Erythroblast (primary cell): Measurements from ENCODE around the gene GLRX3.

Experiments used
- DNase-seq, 2 experiments: peaks; one replicate each; lab custom pipeline; 2025; lab: John Stamatoyannopoulos, UW
- GATA1 ChIP-seq: IDR thresholded peaks from 2 replicates; pipeline ENCODE4 v1.6.1; 2011; ENCODE audit warnings: low read depth, mild to moderate bottlenecking, control low read depth, low read length, moderate library complexity
- POLR2A ChIP-seq: IDR thresholded peaks from 2 replicates; pipeline ENCODE4 v1.6.1; 2011; ENCODE audit warnings: mild to moderate bottlenecking, low read length

Gene GLRX3

GRCh38 chr10:130188195-130189175 lies 52.3 kb downstream of the GLRX3 start:
- no peak for DNase-seq
- no peak for TF ChIP-seq POLR2A
- no peak for TF ChIP-seq GATA1

GRCh38 chr10:130189608-130190054 lies 53.4 kb downstream of the GLRX3 start:
- DNase-seq: no peak
- TF ChIP-seq POLR2A: no peak
- no peak for TF ChIP-seq GATA1

DNA sequence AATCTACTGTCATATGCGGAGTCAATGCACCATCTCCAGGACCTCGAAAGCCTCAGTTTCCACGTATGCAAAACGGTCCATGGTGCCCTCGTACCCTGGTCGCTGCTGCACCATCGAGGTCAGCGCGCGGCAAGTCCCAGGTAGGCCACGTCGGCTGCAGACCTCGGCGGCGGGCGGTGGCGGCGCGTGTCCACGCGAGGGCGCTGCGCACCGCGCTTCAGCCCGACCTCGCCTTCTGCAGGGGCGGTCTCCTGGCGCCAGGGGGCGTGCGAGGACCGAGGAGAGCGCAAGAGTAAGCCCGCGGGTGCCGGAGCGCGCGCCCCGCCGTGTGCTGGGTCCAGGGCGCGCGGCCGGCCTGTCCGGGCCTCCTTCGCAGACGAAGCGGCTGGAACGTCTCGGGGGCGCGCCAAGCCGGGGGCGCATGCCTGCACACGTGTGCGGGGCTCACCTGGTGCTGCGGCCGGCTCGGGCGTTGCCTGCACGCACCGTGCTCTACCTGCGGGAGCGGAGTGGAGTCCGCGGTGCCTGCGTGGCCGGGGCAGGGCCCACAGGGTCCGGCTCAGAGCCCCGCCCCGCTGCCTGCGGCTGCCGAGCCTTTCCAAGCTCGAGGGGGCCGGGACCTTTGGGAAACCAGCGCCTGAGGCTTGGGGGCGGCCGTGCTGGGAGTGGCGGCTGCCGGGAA lies 54.0 kb downstream of the GLRX3 start:
- peak; percentile 89 to 93 for DNase-seq
- TF ChIP-seq GATA1: no peak
- TF ChIP-seq POLR2A: no peak

DNA sequence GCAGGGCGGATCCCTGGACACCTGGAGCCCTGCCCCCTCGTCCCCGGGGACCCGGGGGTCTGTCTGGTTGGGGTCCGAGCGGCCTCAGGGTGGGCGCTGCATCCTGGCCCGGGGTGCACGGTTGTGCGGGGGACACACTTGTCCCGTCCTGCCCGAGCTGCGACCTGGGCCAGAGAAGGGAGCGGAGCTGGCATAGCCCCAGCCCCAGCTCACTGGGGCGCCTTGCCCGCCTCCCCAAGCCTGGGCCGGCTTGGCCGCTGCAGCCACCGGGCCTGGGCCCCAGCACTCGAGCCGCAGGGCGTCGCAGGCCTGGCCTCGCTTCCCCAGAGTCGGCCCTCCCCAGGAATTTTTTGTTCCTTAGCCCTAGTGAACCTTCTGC lies 54.5 kb downstream of the GLRX3 start:
- DNase-seq: no peak
- TF ChIP-seq POLR2A (no peak), GATA1 (no peak)

- no peak for DNase-seq
- TF ChIP-seq POLR2A (no peak), GATA1 (no peak)
These were observed 55.2 kb downstream of the GLRX3 start for GRCh38 chr10:130191380-130191779.

- no peak for DNase-seq
- no peak for TF ChIP-seq GATA1
- no peak for TF ChIP-seq POLR2A
These were observed 56.2 kb downstream of the GLRX3 start for GRCh38 chr10:130192276-130192848.

DNA sequence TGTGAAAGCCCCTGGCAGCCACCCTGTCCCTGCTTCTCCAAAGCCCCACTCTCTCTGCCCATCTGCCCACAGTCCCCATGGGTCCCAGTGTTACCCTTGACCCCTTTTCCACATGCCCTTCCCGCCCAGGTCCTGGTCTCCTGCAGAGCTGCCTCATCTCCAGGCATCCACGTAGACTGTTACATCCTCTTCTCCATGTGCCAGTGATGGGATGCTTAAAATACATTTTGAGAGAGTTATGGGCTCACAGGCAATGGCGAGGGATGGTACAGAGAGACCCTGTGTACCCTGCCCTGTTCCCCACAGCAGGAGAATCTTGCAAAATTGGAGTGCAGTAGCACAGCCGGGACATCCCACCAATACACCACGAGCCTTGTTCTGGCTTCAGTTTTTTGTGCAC lies 56.8 kb downstream of the GLRX3 start:
- TF ChIP-seq POLR2A: no peak
- TF ChIP-seq GATA1: no peak
- no peak for DNase-seq

- DNase-seq: no peak
- TF ChIP-seq GATA1 (no peak), POLR2A (no peak)
These were observed 57.5 kb downstream of the GLRX3 start for GRCh38 chr10:130193493-130194193.

DNA sequence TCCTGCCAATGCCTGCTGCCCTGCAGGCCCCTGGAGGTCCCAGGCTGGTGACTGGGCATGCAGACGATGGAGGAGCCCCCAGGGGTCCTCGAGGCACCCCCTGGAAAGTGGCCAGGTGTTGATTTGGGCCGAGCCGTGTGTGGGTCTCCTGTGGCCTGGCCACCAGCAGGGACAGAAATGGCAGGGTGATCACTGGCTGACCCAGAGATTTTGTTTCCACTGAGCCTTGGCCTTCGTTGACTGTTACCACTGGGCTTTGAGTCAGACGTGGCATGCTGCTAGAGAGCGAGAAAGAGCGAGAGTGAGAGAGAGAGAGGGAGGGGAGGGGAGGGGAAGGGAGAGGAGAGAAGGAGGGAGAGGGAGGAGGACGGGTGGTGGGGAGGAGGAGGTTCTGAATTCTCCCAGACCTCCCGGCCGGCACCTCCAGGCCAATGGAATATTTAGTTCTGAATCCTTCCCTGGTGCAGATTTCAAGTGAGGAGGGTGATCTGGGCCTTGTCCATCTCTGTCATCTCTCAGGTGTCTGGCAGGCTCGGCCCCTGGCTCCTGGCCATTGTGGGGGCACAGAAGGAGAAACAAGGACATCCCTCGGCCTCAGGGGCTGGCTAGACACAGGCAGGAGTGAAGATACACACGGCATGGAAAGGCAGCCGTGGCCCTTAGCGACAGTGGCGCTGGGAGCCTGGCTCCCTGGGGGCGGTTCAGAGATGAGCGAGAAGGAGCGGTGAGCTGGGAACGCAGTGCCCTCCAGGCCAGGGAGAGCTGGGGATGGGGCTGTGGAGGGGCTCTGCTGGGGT lies 58.2 kb downstream of the GLRX3 start:
- no peak for DNase-seq

GRCh38 chr10:130194991-130195645 lies 58.9 kb downstream of the GLRX3 start:
- no peak for TF ChIP-seq GATA1
- TF ChIP-seq POLR2A: no peak
- no peak for DNase-seq

More for the DNA sequence above, 58.2 kb downstream of the GLRX3 start:
- no peak for TF ChIP-seq GATA1
- TF ChIP-seq POLR2A: no peak

- no peak for DNase-seq
- TF ChIP-seq POLR2A: no peak
- TF ChIP-seq GATA1: no peak
These were observed 59.6 kb downstream of the GLRX3 start for GRCh38 chr10:130195746-130196294.
